Liver (tissue), 9 donors: ENCODE data around the gene SEMA3B. TPM values are rescaled to one million over a fixed set of nuclear protein-coding genes. Genes with fewer than 3 reads are reported as not detected.

Experiments
- DNase-seq: peaks from one replicate; pipeline ENCODE4 v3.0.0-alpha.2; 2017; ENCODE audit warnings: low spot score
- H3K27ac ChIP-seq, 2 donors: one replicate each; pipeline ENCODE4 v1.7.0; 2013; ENCODE audit warnings: inconsistent platforms in 2 of 2, low read length in 2 of 2, control low read depth in 1 of 2, low read depth in 1 of 2, mild to moderate bottlenecking in 1 of 2
- H3K27me3 ChIP-seq, 4 donors: one replicate each; pipeline versions ENCODE4 v1.6.1 to v1.7.0; 2013; ENCODE audit warnings: low read length in 3 of 4, inconsistent platforms in 1 of 4, mild to moderate bottlenecking in 1 of 4, moderate library complexity in 1 of 4; ENCODE audit not compliant: control insufficient read depth in 4 of 4, insufficient read depth in 4 of 4
- H3K36me3 ChIP-seq, 4 donors: one replicate each; pipeline versions ENCODE4 v1.6.1 to v1.7.0; 2013; ENCODE audit warnings: low read length in 3 of 4, mild to moderate bottlenecking in 3 of 4, low read depth in 1 of 4, moderate library complexity in 1 of 4; ENCODE audit not compliant: control insufficient read depth in 4 of 4, insufficient read depth in 3 of 4
- H3K4me1 ChIP-seq, 4 donors: one replicate each; pipeline versions ENCODE4 v1.6.1 to v1.7.0; 2013; ENCODE audit warnings: low read length in 3 of 4, mild to moderate bottlenecking in 3 of 4, moderate library complexity in 1 of 4; ENCODE audit not compliant: control insufficient read depth in 4 of 4, insufficient read depth in 4 of 4
- H3K4me3 ChIP-seq, 3 donors: one replicate each; pipeline versions ENCODE4 v1.6.1 to v1.7.0; 2013; ENCODE audit warnings: low read length in 3 of 3, control low read depth in 1 of 3, low read depth in 1 of 3, mild to moderate bottlenecking in 1 of 3
- H3K9ac ChIP-seq, 2 donors: one replicate each; pipeline ENCODE4 v1.7.0; 2013; ENCODE audit warnings: low read length in 2 of 2, mild to moderate bottlenecking in 2 of 2, moderate library complexity in 2 of 2, control low read depth in 1 of 2, low read depth in 1 of 2
- H3K9me3 ChIP-seq, 4 donors: one replicate each; pipeline versions ENCODE4 v1.6.1 to v1.7.0; 2013; ENCODE audit warnings: low read length in 3 of 4; ENCODE audit not compliant: control insufficient read depth in 4 of 4
- EGR1 ChIP-seq, 2 donors: IDR thresholded peaks; 2 replicates each; pipeline ENCODE4 v1.6.1; 2016 to 2018; ENCODE audit warnings: antibody characterized with exemption in 2 of 2, low read depth in 2 of 2
- FOXA1 ChIP-seq: IDR thresholded peaks from 2 replicates; pipeline ENCODE4 v1.6.1; 2016; ENCODE audit warnings: antibody characterized with exemption
- GABPA ChIP-seq, 2 donors: IDR thresholded peaks in 1 of 2; conservative IDR thresholded peaks in 1 of 2; 2 replicates each; pipeline ENCODE4 v1.6.1; 2016; ENCODE audit warnings: antibody characterized with exemption in 2 of 2, mild to moderate bottlenecking in 1 of 2, moderate library complexity in 1 of 2
- HNF4A ChIP-seq, 2 donors: conservative IDR thresholded peaks; 2 replicates each; pipeline ENCODE4 v1.6.1; 2016; ENCODE audit warnings: antibody characterized with exemption in 2 of 2, mild to moderate bottlenecking in 2 of 2
- HNF4G ChIP-seq: IDR thresholded peaks from 2 replicates; pipeline ENCODE4 v1.6.1; 2016; ENCODE audit warnings: antibody characterized with exemption
- NR2F2 ChIP-seq: IDR thresholded peaks from 2 replicates; pipeline ENCODE4 v1.6.1; 2016; ENCODE audit warnings: antibody characterized with exemption
- RAD21 ChIP-seq, 2 donors: IDR thresholded peaks; 2 replicates each; pipeline ENCODE4 v1.6.1; 2016; ENCODE audit warnings: antibody characterized with exemption in 2 of 2, mild to moderate bottlenecking in 2 of 2
- RXRA ChIP-seq, 2 donors: IDR thresholded peaks; 2 replicates each; pipeline ENCODE4 v1.6.1; 2017 to 2018; ENCODE audit warnings: antibody characterized with exemption in 2 of 2, mild to moderate bottlenecking in 1 of 2
- SP1 ChIP-seq: IDR thresholded peaks from 2 replicates; pipeline ENCODE4 v1.6.1; 2018; ENCODE audit warnings: antibody characterized with exemption, mild to moderate bottlenecking
- TAF1 ChIP-seq: conservative IDR thresholded peaks from 2 replicates; pipeline ENCODE4 v1.6.1; 2016; ENCODE audit warnings: antibody characterized with exemption, mild to moderate bottlenecking
- YY1 ChIP-seq: IDR thresholded peaks from 2 replicates; pipeline ENCODE4 v1.6.1; 2016; ENCODE audit warnings: antibody characterized with exemption, mild to moderate bottlenecking
- ZBTB33 ChIP-seq: IDR thresholded peaks from 2 replicates; pipeline ENCODE4 v1.6.1; 2016; ENCODE audit warnings: antibody characterized with exemption
- WGBS: extraction: QIAGEN DNeasy Blood & Tissue Kit; methylation state at CpG from one replicate; pipeline ENCODE4 v1.1.7; 2013; 5-methylcytosine and 5-hydroxymethylcytosine counted together
- polyA plus RNA-seq, 2 donors: library from polyadenylated mRNA; stranded (reverse) in 1 of 2; unstranded in 1 of 2; fragments of 200-250 nt in 1 of 2; fragments of >200 nt in 1 of 2; fragmentation: Nextera tagmentation in 1 of 2; extraction: Ambion mirVana in 1 of 2; gene quantifications; one replicate each; pipeline versions ENCODE4 v1.2.1 to v1.2.3, GENCODE V29; 2013 to 2015
- total RNA-seq, 2 donors: library from RNA; depleted of rRNA; stranded (reverse); fragments of >200 nt; gene quantifications; one replicate each; pipeline ENCODE4 v1.2.3, GENCODE V29; 2014
- TF ChIP-seq, protein P1 (sequence below): IDR thresholded peaks from 2 replicates; pipeline ENCODE4 v1.6.1; 2016; ENCODE audit warnings: antibody characterized with exemption, mild to moderate bottlenecking
- TF ChIP-seq, protein P2 (sequence below): fragments of 150-350 bp; IDR thresholded peaks from 2 replicates; pipeline ENCODE4 v1.5.1; 2017; ENCODE audit warnings: improper control_type of control experiment, low read depth, low read length; ENCODE audit not compliant: missing input control
- TF ChIP-seq, protein P3 (sequence below): IDR thresholded peaks from 2 replicates; pipeline ENCODE4 v1.6.1; 2016; ENCODE audit warnings: antibody characterized with exemption
- TF ChIP-seq, protein P4 (sequence below): IDR thresholded peaks from 2 replicates; pipeline ENCODE4 v1.6.1; 2016; ENCODE audit warnings: antibody characterized with exemption
- donor health status: healthy.
- donor health status: healthy.
- donor health status: healthy.
- donor health status: healthy.
- donor health status: healthy.

Gene SEMA3B
- total and polyA plus RNA-seq, 4 donors = 0.40 to 1.5 (median 0.93) TPM

- H3K27me3 ChIP-seq = no peaks in the 10 kb centered on the region
- no peak overlapping the region for H3K9ac ChIP-seq
- H3K9me3 ChIP-seq = no peaks in the 10 kb centered on the region
- H3K4me1 ChIP-seq = peaks cover 12 to 31% (median 27%) of the 10 kb centered on the region in 4 donors
- TF ChIP-seq ZBTB33 (no peak), FOXA1 (no peak), EGR1 (IDR thresholded peaks at IDR 0.05; ENCODE audit: low read depth in 2 of 2) (no peak), YY1 (no peak), RAD21 (IDR thresholded peaks at IDR 0.05) (no peak), HNF4A (conservative IDR thresholded peaks at IDR 0.05) (no peak), RXRA (IDR thresholded peaks at IDR 0.05) (no peak), TAF1 (no peak), NR2F2 (no peak), SP1 (no peak), HNF4G (no peak)
- TF ChIP-seq, protein P1, sequence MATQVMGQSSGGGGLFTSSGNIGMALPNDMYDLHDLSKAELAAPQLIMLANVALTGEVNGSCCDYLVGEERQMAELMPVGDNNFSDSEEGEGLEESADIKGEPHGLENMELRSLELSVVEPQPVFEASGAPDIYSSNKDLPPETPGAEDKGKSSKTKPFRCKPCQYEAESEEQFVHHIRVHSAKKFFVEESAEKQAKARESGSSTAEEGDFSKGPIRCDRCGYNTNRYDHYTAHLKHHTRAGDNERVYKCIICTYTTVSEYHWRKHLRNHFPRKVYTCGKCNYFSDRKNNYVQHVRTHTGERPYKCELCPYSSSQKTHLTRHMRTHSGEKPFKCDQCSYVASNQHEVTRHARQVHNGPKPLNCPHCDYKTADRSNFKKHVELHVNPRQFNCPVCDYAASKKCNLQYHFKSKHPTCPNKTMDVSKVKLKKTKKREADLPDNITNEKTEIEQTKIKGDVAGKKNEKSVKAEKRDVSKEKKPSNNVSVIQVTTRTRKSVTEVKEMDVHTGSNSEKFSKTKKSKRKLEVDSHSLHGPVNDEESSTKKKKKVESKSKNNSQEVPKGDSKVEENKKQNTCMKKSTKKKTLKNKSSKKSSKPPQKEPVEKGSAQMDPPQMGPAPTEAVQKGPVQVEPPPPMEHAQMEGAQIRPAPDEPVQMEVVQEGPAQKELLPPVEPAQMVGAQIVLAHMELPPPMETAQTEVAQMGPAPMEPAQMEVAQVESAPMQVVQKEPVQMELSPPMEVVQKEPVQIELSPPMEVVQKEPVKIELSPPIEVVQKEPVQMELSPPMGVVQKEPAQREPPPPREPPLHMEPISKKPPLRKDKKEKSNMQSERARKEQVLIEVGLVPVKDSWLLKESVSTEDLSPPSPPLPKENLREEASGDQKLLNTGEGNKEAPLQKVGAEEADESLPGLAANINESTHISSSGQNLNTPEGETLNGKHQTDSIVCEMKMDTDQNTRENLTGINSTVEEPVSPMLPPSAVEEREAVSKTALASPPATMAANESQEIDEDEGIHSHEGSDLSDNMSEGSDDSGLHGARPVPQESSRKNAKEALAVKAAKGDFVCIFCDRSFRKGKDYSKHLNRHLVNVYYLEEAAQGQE = no peak
- TF ChIP-seq, protein P2, sequence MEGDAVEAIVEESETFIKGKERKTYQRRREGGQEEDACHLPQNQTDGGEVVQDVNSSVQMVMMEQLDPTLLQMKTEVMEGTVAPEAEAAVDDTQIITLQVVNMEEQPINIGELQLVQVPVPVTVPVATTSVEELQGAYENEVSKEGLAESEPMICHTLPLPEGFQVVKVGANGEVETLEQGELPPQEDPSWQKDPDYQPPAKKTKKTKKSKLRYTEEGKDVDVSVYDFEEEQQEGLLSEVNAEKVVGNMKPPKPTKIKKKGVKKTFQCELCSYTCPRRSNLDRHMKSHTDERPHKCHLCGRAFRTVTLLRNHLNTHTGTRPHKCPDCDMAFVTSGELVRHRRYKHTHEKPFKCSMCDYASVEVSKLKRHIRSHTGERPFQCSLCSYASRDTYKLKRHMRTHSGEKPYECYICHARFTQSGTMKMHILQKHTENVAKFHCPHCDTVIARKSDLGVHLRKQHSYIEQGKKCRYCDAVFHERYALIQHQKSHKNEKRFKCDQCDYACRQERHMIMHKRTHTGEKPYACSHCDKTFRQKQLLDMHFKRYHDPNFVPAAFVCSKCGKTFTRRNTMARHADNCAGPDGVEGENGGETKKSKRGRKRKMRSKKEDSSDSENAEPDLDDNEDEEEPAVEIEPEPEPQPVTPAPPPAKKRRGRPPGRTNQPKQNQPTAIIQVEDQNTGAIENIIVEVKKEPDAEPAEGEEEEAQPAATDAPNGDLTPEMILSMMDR = no peak
- TF ChIP-seq, protein P3, sequence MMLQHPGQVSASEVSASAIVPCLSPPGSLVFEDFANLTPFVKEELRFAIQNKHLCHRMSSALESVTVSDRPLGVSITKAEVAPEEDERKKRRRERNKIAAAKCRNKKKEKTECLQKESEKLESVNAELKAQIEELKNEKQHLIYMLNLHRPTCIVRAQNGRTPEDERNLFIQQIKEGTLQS = no peak
- TF ChIP-seq, protein P4, sequence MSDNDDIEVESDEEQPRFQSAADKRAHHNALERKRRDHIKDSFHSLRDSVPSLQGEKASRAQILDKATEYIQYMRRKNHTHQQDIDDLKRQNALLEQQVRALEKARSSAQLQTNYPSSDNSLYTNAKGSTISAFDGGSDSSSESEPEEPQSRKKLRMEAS = no peak
- peaks cover 0 to 10% (median 2%) of the 10 kb centered on the region in 4 donors for H3K36me3 ChIP-seq
- H3K4me3 ChIP-seq = no peak overlapping the region
- no peak overlapping the region for H3K27ac ChIP-seq
- DNase-seq = no peak
- 76% methylated on average over 9 of the region's 9 CpGs for WGBS
These were observed 47.8 kb downstream of the SEMA3B start for GRCh38 chr3:50316657-50317242.

DNA sequence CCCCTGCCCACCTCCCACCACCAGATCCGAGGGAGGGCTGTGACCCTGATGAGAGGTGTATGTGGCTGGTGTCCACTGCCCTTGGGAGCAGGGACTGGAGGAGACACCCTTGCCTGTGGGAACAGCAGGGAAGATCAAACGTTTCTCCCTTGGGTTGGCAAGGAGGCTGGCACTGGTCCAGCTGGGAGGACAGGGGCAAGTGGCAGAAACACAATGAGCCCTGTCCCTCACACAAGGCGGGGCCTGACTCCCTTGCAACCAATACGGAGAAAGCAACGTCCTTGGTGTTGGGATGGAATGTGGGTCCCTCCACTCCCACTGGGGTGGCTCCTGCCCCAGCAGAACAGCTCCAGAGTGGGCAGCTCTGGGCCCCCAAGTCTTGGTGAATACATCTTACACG, 48.4 kb downstream of the SEMA3B start:
- Histone ChIP-seq H3K4me3 (no peak overlapping the region), H3K27ac (no peak overlapping the region), H3K36me3 (peaks cover 0 to 10% (median 2%) of the 10 kb centered on the region in 4 donors), H3K27me3 (no peaks in the 10 kb centered on the region), H3K4me1 (peaks cover 15 to 36% (median 32%) of the 10 kb centered on the region in 4 donors), H3K9ac (no peak overlapping the region), H3K9me3 (no peaks in the 10 kb centered on the region)
- DNase-seq = no peak
- WGBS = 59% methylated on average over 6 of the region's 6 CpGs
- TF ChIP-seq RXRA (IDR thresholded peaks at IDR 0.05) (no peak), ZBTB33 (no peak), SP1 (no peak), GABPA (IDR thresholded peaks at IDR 0.05 in 1 of 2, conservative IDR thresholded peaks at IDR 0.05 in 1 of 2) (no peak), RAD21 (IDR thresholded peaks at IDR 0.05) (no peak), EGR1 (IDR thresholded peaks at IDR 0.05; ENCODE audit: low read depth in 2 of 2) (no peak), FOXA1 (no peak), NR2F2 (no peak)
